GM08714 (cell line): ENCODE data around the gene SGCB.

Experiments used
- H3K4me3 ChIP-seq: fragments of 200-500 bp; sonication (Bioruptor generic); 2 replicates; pipeline ENCODE4 v1.5.1; 2014; ENCODE audit warnings: mild to moderate bottlenecking, low read length, inconsistent platforms
- ZNF274 ChIP-seq: IDR thresholded peaks from 2 replicates; pipeline ENCODE4 v1.6.1; 2012; ENCODE audit warnings: mild to moderate bottlenecking, low read depth, low read length

SGCB gene

GRCh38 chr4:52004414-52004813, 33.7 kb downstream of the SGCB start:
- no peak for TF ChIP-seq ZNF274

GRCh38 chr4:52001616-52002015, 36.5 kb downstream of the SGCB start:
- no peak for TF ChIP-seq ZNF274
- H3K4me3 ChIP-seq: no peak overlapping the region

More at GRCh38 chr4:52004414-52004813, 33.7 kb downstream of the SGCB start:
- no peak overlapping the region for H3K4me3 ChIP-seq

GRCh38 chr4:51999250-51999649, 38.8 kb downstream of the SGCB start:
- no peak overlapping the region for H3K4me3 ChIP-seq
- TF ChIP-seq ZNF274: no peak

- H3K4me3 ChIP-seq: no peak overlapping the region
- no peak for TF ChIP-seq ZNF274
Observed at GRCh38 chr4:51998837-51999236, 39.3 kb downstream of the SGCB start.

- no peak overlapping the region for H3K4me3 ChIP-seq
- no peak for TF ChIP-seq ZNF274
Observed at GRCh38 chr4:51997647-51998046, 40.5 kb downstream of the SGCB start.

GRCh38 chr4:51995647-51996220, 42.4 kb downstream of the SGCB start:
- no peak overlapping the region for H3K4me3 ChIP-seq
- no peak for TF ChIP-seq ZNF274
